Posterior vena cava (tissue), 2 donors: Measurements from ENCODE around the gene USP17L17. TPM values are rescaled to one million over a fixed set of nuclear protein-coding genes. Genes with fewer than 3 reads are reported as not detected.
"Not testable (repeated sequence)": the region's sequence is repeated elsewhere in the genome, so short reads cannot be mapped to it uniquely, and the experiment has no call there.

Source experiments
- DNase-seq: peaks from one replicate; pipeline ENCODE4 v3.0.0-alpha.2; 2020; ENCODE audit warnings: low spot score
- intact Hi-C, 2 donors: fragments of 100-400 bp; cut with DNase I; formaldehyde crosslinking; loops; one replicate each; pipeline versions ENCODE4 v1.14.1 to v1.14.2; 2022 to 2023
- long read RNA-seq, 2 donors: library from polyadenylated mRNA; unstranded; transcript quantifications; one replicate each; pipeline ENCODE4 v2.0.0, GENCODE V29; 2020 to 2021
- total RNA-seq, 2 donors: library from RNA; stranded (reverse); fragmentation: NEBNext Ultra II Directional; extraction: Animal tissue kit (Norgen Biotek cat#: 25700); gene quantifications; one replicate each; pipeline ENCODE4 v1.2.1, GENCODE V29; 2021
- donor health status: DM: yes; HTN: yes; CAD: no.
- donor health status: DM: yes; HTN: yes; CAD: no.

USP17L17 gene
- total RNA-seq, result not detected
- long read RNA-seq, donor 1, result 0 reads
- long read RNA-seq, donor 2, result 0 reads

GRCh38 chr4:9243579-9243978 lies at the start of gene USP17L17:
Gene USP17L17 (plus strand): TSS chr4:9243879. CDS start chr4:9243879, 0 bp downstream.
- intact Hi-C loops, DNase-seq: not testable (repeated sequence)

GRCh38 chr4:9210357-9210756 lies 33.3 kb upstream of the USP17L17 start, which contains the start of gene USP17L10:
Gene USP17L10 (plus strand): TSS chr4:9210657. CDS start chr4:9210657, 0 bp downstream.
- DNase-seq, intact Hi-C loops: not testable (repeated sequence)

GRCh38 chr4:9214701-9215100 lies 29.0 kb upstream of the USP17L17 start:
- intact Hi-C loops, result not testable (repeated sequence)
- peak; percentile 64 for DNase-seq

GRCh38 chr4:9215105-9215504 lies 28.6 kb upstream of the USP17L17 start, which contains the start of gene USP17L11:
Gene USP17L11 (plus strand): TSS chr4:9215405. CDS start chr4:9215405, 0 bp downstream.
- intact Hi-C loops, DNase-seq: not testable (repeated sequence)

- DNase-seq, intact Hi-C loops: not testable (repeated sequence)
Observed at GRCh38 chr4:9219852-9220251, 23.8 kb upstream of the USP17L17 start, which contains the start of gene USP17L12. Gene USP17L12 (plus strand): TSS chr4:9220152. CDS start chr4:9220152, 0 bp downstream.

- DNase-seq, intact Hi-C loops: not testable (repeated sequence)
Observed at GRCh38 chr4:9224596-9224995, 19.1 kb upstream of the USP17L17 start, which contains the start of gene USP17L13. Gene USP17L13 (plus strand): TSS chr4:9224896. CDS start chr4:9224896, 0 bp downstream.

GRCh38 chr4:9230249-9230648 lies 13.4 kb upstream of the USP17L17 start:
- not testable (repeated sequence) for DNase-seq

GRCh38 chr4:9234085-9234484 lies 9.6 kb upstream of the USP17L17 start, which contains the start of gene USP17L15:
Gene USP17L15 (plus strand): TSS chr4:9234385. CDS start chr4:9234385, 0 bp downstream.
- intact Hi-C loops, DNase-seq: not testable (repeated sequence)

More at GRCh38 chr4:9230249-9230648, 13.4 kb upstream of the USP17L17 start:
- intact Hi-C loops, result not testable (repeated sequence)

- DNase-seq, intact Hi-C loops: not testable (repeated sequence)
Observed at GRCh38 chr4:9238461-9238860, 5.2 kb upstream of the USP17L17 start.

- peak; percentile 77 for DNase-seq
- intact Hi-C loops, result not testable (repeated sequence)
Observed at GRCh38 chr4:9247953-9248680, 4.4 kb downstream of the USP17L17 start, which contains the start of gene USP17L18. Gene USP17L18 (plus strand): TSS chr4:9248630. CDS start chr4:9248630, 0 bp downstream.

GRCh38 chr4:9253078-9253477 lies 9.4 kb downstream of the USP17L17 start, which contains the start of gene USP17L19:
Gene USP17L19 (plus strand): TSS chr4:9253378. CDS start chr4:9253378, 0 bp downstream.
- intact Hi-C loops, result not testable (repeated sequence)

GRCh38 chr4:9257824-9258223 lies 14.1 kb downstream of the USP17L17 start, which contains the start of gene USP17L20:
Gene USP17L20 (plus strand): TSS chr4:9258124. CDS start chr4:9258124, 0 bp downstream.
- DNase-seq, intact Hi-C loops: not testable (repeated sequence)

More at GRCh38 chr4:9253078-9253477, 9.4 kb downstream of the USP17L17 start, which contains the start of gene USP17L19:
- DNase-seq, result not testable (repeated sequence)

- DNase-seq, intact Hi-C loops: not testable (repeated sequence)
Observed at GRCh38 chr4:9262572-9262971, 18.9 kb downstream of the USP17L17 start, which contains the start of gene USP17L21. Gene USP17L21 (plus strand): TSS chr4:9262872. CDS start chr4:9262872, 0 bp downstream.

GRCh38 chr4:9267319-9267718 lies 23.6 kb downstream of the USP17L17 start, which contains the start of gene USP17L22:
Gene USP17L22 (plus strand): TSS chr4:9267619. CDS start chr4:9267619, 0 bp downstream.
- DNase-seq, intact Hi-C loops: not testable (repeated sequence)

- intact Hi-C loops, result not testable (repeated sequence)
- DNase-seq, result peak; percentile 89
Observed at GRCh38 chr4:9271719-9272118, 28.0 kb downstream of the USP17L17 start.

Other genes with a start within 250 kb of the USP17L17 start
- not detected for gene FAM90A26, start 73.5 kb upstream of the USP17L17 start, total RNA-seq
- not detected for gene USP17L10, start 33.2 kb upstream of the USP17L17 start, total RNA-seq
- not detected for gene USP17L11, start 28.5 kb upstream of the USP17L17 start, total RNA-seq
- not detected for gene USP17L12, start 23.7 kb upstream of the USP17L17 start, total RNA-seq
- gene USP17L13, start 19.0 kb upstream of the USP17L17 start, total RNA-seq, result not detected
- under 1 TPM in 1 of 2 donors, not detected in 1; 0.14 TPM for gene USP17L15, start 9.5 kb upstream of the USP17L17 start, total RNA-seq
- not detected for gene USP17L18, start 4.8 kb downstream of the USP17L17 start, total RNA-seq
- gene USP17L19, start 9.5 kb downstream of the USP17L17 start, total RNA-seq, result not detected
- gene USP17L20, start 14.2 kb downstream of the USP17L17 start, total RNA-seq, result not detected
- not detected for gene USP17L21, start 19.0 kb downstream of the USP17L17 start, total RNA-seq
- not detected for gene USP17L22, start 23.7 kb downstream of the USP17L17 start, total RNA-seq
- not detected for gene USP17L24, start 81.3 kb downstream of the USP17L17 start, total RNA-seq
- gene USP17L25, start 86.0 kb downstream of the USP17L17 start, total RNA-seq, result not detected
- not detected for gene USP17L26, start 90.8 kb downstream of the USP17L17 start, total RNA-seq
- not detected for gene USP17L5, start 95.5 kb downstream of the USP17L17 start, total RNA-seq
- gene USP17L27, start 100.3 kb downstream of the USP17L17 start, total RNA-seq, result not detected
- gene USP17L28, start 105.0 kb downstream of the USP17L17 start, total RNA-seq, result not detected
- not detected for gene USP17L29, start 109.8 kb downstream of the USP17L17 start, total RNA-seq
- gene USP17L30, start 119.2 kb downstream of the USP17L17 start, total RNA-seq, result not detected
- not detected for gene DEFB131A, start 200.5 kb downstream of the USP17L17 start, total RNA-seq